ENCODE data around the gene CACNB4. TPM values are rescaled to one million over a fixed set of nuclear protein-coding genes. Genes with fewer than 3 reads are reported as not detected.

The CACNB4 gene
- total RNA-seq, 1 donor: 4.3 TPM

GRCh38 chr2:152064001-152064400 is 34.8 kb downstream of the CACNB4 start:
- Histone ChIP-seq H3K36me3 (ENCODE audit: insufficient read depth, low read length) (no peaks in the 10 kb centered on the region), H4K20me1 (ENCODE audit: insufficient read depth, low read length) (no peaks in the 10 kb centered on the region), H3K9me3 (ENCODE audit: low read depth, low read length) (no peaks in the 10 kb centered on the region), H3K4me3 (ENCODE audit: insufficient read depth, low read length) (no peak overlapping the region), H2AFZ (ENCODE audit: low read length) (no peak overlapping the region), H3K27ac (ENCODE audit: low read depth, low read length) (no peak overlapping the region), H3K4me1 (ENCODE audit: insufficient read depth, low read length) (peaks cover 16% of the 10 kb centered on the region), H3K27me3 (ENCODE audit: insufficient read depth, low read length) (peaks cover 40% of the 10 kb centered on the region), H3K79me2 (ENCODE audit: insufficient read depth, low read length) (no peaks in the 10 kb centered on the region), H3K4me2 (ENCODE audit: insufficient read depth, low read length) (no peak overlapping the region)
- DNase-seq (ENCODE audit: insufficient read length, low spot score, missing footprints): no peak
- TF ChIP-seq CTCF (IDR thresholded peaks at IDR 0.05; ENCODE audit: extremely low read depth, low read depth, low read length): no peak

- no peaks in the 10 kb centered on the region for H3K36me3 ChIP-seq (ENCODE audit: insufficient read depth, low read length)
- H3K9me3 ChIP-seq (ENCODE audit: low read depth, low read length): peaks cover 4% of the 10 kb centered on the region
- H3K4me3 ChIP-seq (ENCODE audit: insufficient read depth, low read length): no peak overlapping the region
- TF ChIP-seq CTCF (IDR thresholded peaks at IDR 0.05; ENCODE audit: extremely low read depth, low read depth, low read length): no peak
- DNase-seq (ENCODE audit: insufficient read length, low spot score, missing footprints): no peak
- peaks cover 45% of the 10 kb centered on the region for H3K27me3 ChIP-seq (ENCODE audit: insufficient read depth, low read length)
- no peak overlapping the region for H3K27ac ChIP-seq (ENCODE audit: low read depth, low read length)
- H3K79me2 ChIP-seq (ENCODE audit: insufficient read depth, low read length): no peaks in the 10 kb centered on the region
- peaks cover 16% of the 10 kb centered on the region for H3K4me1 ChIP-seq (ENCODE audit: insufficient read depth, low read length)
- peak overlapping the region; percentile 61 for H3K4me2 ChIP-seq (ENCODE audit: insufficient read depth, low read length)
- H2AFZ ChIP-seq (ENCODE audit: low read length): no peak overlapping the region
- no peaks in the 10 kb centered on the region for H4K20me1 ChIP-seq (ENCODE audit: insufficient read depth, low read length)
Observed at GRCh38 chr2:152063325-152063924, 35.4 kb downstream of the CACNB4 start.

- Histone ChIP-seq H3K79me2 (ENCODE audit: insufficient read depth, low read length) (no peaks in the 10 kb centered on the region), H3K9me3 (ENCODE audit: low read depth, low read length) (peaks cover 4% of the 10 kb centered on the region), H3K36me3 (ENCODE audit: insufficient read depth, low read length) (no peaks in the 10 kb centered on the region), H4K20me1 (ENCODE audit: insufficient read depth, low read length) (no peaks in the 10 kb centered on the region), H3K27me3 (ENCODE audit: insufficient read depth, low read length) (peaks cover 51% of the 10 kb centered on the region), H2AFZ (ENCODE audit: low read length) (peak overlapping the region; percentile 7), H3K27ac (ENCODE audit: low read depth, low read length) (peak overlapping the region; percentile 41), H3K4me3 (ENCODE audit: insufficient read depth, low read length) (peak overlapping the region; percentile 3), H3K4me1 (ENCODE audit: insufficient read depth, low read length) (peaks cover 16% of the 10 kb centered on the region), H3K4me2 (ENCODE audit: insufficient read depth, low read length) (peak overlapping the region; percentile 61)
- DNase-seq (ENCODE audit: insufficient read length, low spot score, missing footprints): peak; percentile 90
- TF ChIP-seq CTCF (IDR thresholded peaks at IDR 0.05; ENCODE audit: extremely low read depth, low read depth, low read length): no peak
Observed at GRCh38 chr2:152062125-152063091, 36.4 kb downstream of the CACNB4 start.

- H3K36me3 ChIP-seq (ENCODE audit: insufficient read depth, low read length): no peaks in the 10 kb centered on the region
- H3K9me3 ChIP-seq (ENCODE audit: low read depth, low read length): peaks cover 4% of the 10 kb centered on the region
- H3K4me1 ChIP-seq (ENCODE audit: insufficient read depth, low read length): peaks cover 16% of the 10 kb centered on the region
- TF ChIP-seq CTCF (IDR thresholded peaks at IDR 0.05; ENCODE audit: extremely low read depth, low read depth, low read length): no peak
- no peak for DNase-seq (ENCODE audit: insufficient read length, low spot score, missing footprints)
- peaks cover 61% of the 10 kb centered on the region for H3K27me3 ChIP-seq (ENCODE audit: insufficient read depth, low read length)
- H3K79me2 ChIP-seq (ENCODE audit: insufficient read depth, low read length): no peaks in the 10 kb centered on the region
- no peaks in the 10 kb centered on the region for H4K20me1 ChIP-seq (ENCODE audit: insufficient read depth, low read length)
- no peak overlapping the region for H3K4me2 ChIP-seq (ENCODE audit: insufficient read depth, low read length)
- H3K4me3 ChIP-seq (ENCODE audit: insufficient read depth, low read length): no peak overlapping the region
- H2AFZ ChIP-seq (ENCODE audit: low read length): no peak overlapping the region
- no peak overlapping the region for H3K27ac ChIP-seq (ENCODE audit: low read depth, low read length)
Observed at GRCh38 chr2:152061383-152061782, 37.5 kb downstream of the CACNB4 start.
